ENCODE data around the gene RPL41. TPM values are rescaled to one million over a fixed set of nuclear protein-coding genes. Genes with fewer than 3 reads are reported as not detected.

Gene RPL41
- total RNA-seq, 1 donor from 2014 or later = 2,534 TPM

DNA sequence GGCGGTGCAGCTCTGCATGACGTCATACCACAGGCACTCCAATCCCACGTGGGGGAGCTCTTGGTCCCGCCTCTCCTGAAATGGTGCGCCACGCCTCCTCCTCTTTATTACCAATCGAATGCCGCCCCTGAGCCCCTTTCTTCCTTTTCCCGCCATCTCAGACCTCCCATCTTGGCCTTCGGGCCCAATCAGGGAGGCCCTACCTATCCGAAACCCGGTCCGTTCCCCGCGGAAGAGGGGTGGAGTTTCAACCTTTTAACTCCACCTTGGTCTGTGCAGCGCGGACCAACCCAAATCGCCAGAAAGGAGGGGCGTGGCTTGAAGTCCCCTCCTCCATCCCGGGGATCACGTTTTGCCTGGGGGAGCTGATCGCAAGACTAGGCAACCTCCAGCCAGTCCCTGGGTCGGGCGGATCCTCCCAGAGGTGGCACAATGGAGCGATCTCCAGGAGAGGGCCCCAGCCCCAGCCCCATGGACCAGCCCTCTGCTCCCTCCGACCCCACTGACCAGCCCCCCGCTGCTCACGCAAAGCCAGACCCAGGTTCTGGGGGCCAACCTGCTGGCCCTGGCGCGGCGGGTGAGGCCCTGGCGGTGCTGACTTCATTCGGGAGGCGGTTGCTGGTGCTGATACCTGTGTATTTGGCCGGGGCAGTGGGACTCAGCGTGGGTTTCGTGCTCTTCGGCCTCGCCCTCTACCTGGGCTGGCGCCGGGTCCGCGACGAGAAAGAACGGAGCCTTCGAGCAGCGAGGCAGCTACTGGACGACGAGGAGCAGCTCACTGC, 11.6 kb downstream of the RPL41 start, which contains the start of gene ESYT1:
TSS of gene ESYT1 (plus strand) at position 380 of the 782 bp plus-strand sequence. CDS start at position 433, 53 bp downstream.
- peak; percentile 99 for DNase-seq (ENCODE audit: low spot score)

- DNase-seq (ENCODE audit: low spot score) = no peak
Measured at GRCh38 chr12:56128670-56129205, 12.3 kb downstream of the RPL41 start.

- peak; percentile 47 for DNase-seq (ENCODE audit: low spot score)
Measured at GRCh38 chr12:56129206-56129941, 12.9 kb downstream of the RPL41 start.

DNA sequence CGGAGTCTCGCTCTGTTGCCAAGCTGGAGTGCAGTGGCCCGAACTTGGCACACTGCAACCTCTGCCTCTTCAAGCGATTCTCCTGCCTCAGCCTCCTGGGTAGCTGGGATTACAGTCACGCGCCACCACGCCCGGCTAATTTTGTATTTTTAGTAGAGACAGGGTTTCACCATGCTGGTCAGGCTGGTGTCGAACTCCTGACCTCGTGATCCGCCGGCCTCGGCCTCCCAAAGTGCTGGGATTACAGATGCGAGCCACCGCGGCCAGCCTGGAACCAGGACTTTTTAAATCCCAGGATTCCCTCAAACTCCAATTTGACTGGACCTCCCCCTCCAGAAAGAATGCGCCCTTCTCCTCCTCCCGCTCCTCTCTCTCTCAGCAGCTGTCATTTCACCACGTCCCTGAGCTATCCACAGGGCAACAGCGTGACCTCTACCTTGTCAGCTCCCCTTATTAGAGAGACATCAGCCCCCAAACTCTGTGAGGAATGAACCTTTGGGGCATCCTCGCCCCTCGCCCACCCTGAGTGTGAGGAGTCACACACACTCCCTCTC, 13.6 kb downstream of the RPL41 start:
- DNase-seq (ENCODE audit: low spot score) = no peak

DNA sequence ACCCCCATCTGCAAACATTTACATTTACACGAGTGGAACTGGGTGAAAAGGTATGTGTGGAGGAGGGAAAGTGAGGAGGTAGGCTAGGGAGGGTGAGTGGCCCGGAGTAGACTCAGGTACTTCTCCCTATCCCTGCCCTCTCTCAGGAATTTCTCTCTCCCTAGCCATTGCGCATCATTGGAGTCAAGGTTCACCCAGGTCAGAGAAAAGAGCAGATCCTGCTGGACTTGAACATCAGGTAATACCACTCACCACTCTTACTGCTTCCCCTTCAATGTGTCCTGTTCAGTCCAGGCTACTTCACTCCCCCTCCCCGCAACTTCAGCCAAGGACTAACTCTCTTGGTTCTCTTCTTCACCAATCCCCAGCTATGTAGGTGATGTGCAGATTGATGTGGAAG, 14.4 kb downstream of the RPL41 start:
- no peak for DNase-seq (ENCODE audit: low spot score)

GRCh38 chr12:56134897-56135296, 18.5 kb downstream of the RPL41 start:
- no peak for DNase-seq (ENCODE audit: low spot score)

GRCh38 chr12:56137853-56138571, 21.6 kb downstream of the RPL41 start:
- no peak for DNase-seq (ENCODE audit: low spot score)

GRCh38 chr12:56141946-56142784, 25.7 kb downstream of the RPL41 start:
- DNase-seq (ENCODE audit: low spot score) = no peak

- DNase-seq (ENCODE audit: low spot score) = no peak
Measured at GRCh38 chr12:56143217-56143616, 26.8 kb downstream of the RPL41 start.

DNA sequence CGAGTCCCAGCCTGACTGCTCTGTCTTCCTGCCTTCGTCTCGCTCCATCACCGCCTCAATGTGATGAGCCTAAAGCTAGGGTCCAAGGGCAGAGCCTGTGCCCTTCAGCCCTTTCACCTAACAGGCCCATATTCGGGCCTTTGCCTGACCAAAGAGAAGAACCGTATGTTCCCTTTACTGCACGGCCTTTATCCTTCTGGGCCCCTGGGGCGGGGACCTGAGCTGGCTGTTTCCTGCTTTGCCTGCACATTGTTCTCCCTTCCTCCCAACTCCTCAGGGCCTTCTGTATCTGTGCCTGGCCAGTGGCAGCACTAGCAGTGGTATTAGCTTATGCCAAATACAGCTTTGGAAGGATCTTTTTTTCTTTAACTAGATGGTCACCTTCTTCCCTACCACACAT, 27.4 kb downstream of the RPL41 start:
- DNase-seq (ENCODE audit: low spot score) = no peak

DNA sequence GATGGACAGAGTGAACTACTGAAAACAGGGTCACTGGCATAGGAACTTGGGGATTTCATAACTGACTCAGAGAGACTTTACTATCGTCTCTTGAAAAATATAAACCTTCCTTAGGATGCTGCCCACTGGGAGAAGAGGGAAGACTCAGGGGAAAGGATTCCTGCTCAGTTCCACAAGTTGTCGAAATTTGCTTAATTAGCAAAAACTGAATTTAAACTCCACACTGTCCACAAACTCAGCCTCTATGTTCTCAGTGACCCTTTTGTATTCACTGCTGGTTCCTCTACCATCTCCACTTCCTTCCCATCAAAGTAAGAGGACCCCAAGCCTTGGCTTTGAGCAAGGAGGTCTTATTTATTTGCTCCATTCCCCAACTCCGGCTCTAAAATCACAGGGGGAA, 28.8 kb downstream of the RPL41 start:
- no peak for DNase-seq (ENCODE audit: low spot score)

- DNase-seq (ENCODE audit: low spot score) = no peak
Measured at GRCh38 chr12:56146492-56147460, 30.3 kb downstream of the RPL41 start.

GRCh38 chr12:56150563-56150962, 34.1 kb downstream of the RPL41 start:
- no peak for DNase-seq (ENCODE audit: low spot score)

DNA sequence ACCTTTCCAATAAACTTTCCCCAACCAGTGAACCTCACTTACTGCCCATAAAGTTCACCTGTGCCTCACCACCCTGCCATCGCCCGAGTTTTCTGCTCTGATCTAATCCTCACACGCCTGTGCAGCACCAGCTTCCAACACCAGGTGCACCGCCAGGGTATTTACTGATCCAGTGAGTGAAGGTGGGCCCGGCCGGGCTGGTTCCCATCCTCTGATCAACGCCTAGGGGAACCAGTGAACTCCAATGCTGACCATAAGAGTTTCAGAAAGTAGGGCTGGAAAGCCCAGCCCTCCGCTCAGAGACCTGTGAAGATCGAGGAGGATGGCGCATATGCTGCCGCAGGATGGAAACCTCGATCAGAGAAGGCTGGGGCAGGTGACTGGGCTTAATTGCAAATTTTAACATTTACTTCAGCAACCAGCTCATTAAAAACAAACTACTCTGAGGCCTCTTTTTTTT, 35.3 kb downstream of the RPL41 start:
- peak; percentile 41 for DNase-seq (ENCODE audit: low spot score)

DNA sequence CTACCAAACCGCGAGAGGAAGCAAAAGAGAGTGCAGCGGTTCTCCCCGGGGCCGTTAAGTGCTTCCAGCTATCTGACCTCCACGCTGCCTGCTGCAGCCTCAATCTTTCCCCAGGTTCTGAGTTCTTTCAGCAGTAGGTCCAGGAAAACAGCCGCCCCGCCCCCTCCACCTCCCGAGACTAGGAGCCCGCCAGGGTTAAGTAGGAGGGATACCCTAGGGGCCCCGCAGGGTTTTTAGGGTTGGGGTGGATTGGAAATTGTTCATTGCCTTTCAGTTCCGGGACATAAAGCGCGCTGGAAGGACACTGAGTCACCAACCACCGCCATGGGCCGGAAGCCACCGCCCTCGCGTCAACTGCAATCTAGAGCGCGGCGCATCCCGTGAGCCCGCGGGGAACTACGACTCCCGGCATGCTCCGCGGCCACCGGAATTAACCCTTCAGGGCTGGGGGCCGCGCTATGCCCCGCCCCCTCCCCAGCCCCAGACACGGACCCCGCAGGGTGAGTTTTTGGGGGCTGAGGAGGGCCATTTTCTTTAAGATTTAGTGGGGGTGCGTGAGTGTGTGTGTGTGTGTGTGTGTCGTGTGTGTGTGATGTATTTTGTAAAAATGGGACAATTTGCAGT, 35.8 kb downstream of the RPL41 start, which contains the start of gene MYL6B:
TSS of gene MYL6B (plus strand) at position 456 of the 624 bp plus-strand sequence. CDS start 1,332 bp downstream, outside the sequence.
- peak; percentile 94 for DNase-seq (ENCODE audit: low spot score)

DNA sequence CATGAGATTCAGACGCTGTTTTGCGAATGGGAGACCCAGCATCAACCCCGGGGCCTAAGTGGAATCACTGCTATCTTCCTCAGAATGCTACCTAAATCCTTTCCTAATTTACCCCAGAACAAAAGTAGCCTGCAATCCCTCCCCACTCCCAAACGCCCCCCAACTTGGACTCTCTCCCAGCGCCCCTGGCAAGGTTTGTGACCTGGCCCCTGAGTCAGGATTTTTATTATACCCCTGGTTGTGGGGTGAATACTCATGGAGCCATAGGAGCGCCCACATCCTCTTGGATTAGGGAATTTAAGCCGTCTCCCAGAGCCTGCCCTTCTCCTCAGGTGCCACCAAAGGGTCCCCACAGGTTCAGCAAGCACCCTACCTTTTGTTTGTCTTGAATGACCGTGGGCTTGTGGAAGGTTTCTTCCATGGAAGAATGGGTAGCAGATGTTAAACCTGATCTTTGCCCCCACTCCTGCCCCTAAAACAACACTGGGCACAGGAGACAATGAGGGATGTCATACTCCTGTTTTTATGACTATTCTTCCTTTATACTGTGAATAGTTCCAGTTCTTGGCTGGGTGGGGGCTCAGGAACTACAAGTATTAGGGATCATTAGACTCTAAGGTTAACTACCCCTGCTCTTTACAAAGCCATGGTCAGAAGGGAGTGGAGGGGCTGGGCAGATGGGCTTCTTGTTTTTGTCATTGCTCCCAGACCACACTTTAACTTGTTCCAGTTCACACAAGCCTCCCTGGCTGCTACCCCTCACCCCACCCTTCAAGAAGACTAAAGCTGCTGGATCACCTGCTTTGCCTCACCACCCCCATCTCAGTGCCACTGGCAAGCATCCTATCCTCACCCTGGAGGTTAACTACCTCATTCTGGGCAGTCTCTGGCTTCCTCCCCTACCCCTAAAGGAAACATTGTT, 36.6 kb downstream of the RPL41 start:
- DNase-seq (ENCODE audit: low spot score) = no peak

DNA sequence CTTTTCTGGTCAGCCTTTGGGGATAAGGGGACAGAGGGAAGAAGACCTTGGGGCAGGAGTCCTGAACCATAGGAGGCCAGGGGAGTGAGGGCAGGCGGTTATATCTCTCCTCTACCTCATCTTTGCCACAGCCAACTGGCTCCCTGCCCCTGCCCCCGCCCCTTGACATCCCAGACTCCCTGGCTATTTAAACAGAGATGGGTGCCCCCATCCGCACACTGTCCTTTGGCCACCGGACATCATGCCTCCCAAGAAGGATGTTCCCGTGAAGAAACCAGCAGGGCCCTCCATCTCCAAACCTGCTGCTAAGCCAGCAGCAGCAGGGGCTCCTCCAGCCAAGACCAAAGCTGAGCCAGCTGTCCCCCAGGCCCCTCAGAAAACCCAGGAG, 37.2 kb downstream of the RPL41 start:
- no peak for DNase-seq (ENCODE audit: low spot score)

DNA sequence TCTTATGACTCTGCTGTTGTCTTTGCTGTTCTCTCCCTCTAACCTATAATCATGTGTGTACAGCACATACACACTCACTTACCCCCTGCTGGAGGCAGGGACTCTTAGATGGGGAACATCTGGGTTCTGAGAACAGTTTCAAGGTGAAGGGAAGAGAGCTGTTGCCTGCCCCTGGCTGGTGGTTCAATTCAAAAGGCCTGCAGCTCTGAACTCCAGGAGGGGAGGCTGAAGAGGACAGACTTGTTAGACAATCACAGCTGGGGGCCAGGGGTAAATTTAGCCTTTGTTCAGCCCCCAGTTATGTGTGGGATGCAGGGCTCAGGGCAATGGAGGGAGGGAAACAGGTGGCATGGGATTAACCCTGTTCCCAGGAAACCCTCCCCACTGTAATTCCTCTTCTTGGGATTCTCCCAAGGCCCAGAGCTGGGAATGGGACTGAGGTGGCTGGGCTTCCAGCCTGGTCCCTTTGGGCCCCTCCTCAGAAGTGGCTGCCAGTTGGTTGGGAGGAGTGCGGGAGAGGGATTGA, 37.9 kb downstream of the RPL41 start:
- DNase-seq (ENCODE audit: low spot score) = no peak
